HG02884 (cell line): ENCODE data around the gene TOP1.
A peak's percentile ranks its signal among the peaks of the same experiment; 100 is the strongest.

Experiments
- ATAC-seq: cut with Tn5 transposase; IDR thresholded peaks from one replicate; pipeline ENCODE4 v1.9.1; 2021; ENCODE audit warnings: mild to moderate bottlenecking, moderate library complexity; ENCODE audit not compliant: unreplicated experiment

TOP1 gene

GRCh38 chr20:41140226-41141133 lies 111.9 kb downstream of the TOP1 start:
- ATAC-seq, result no peak

GRCh38 chr20:41141153-41141815 lies 112.7 kb downstream of the TOP1 start:
- ATAC-seq, result no peak

DNA sequence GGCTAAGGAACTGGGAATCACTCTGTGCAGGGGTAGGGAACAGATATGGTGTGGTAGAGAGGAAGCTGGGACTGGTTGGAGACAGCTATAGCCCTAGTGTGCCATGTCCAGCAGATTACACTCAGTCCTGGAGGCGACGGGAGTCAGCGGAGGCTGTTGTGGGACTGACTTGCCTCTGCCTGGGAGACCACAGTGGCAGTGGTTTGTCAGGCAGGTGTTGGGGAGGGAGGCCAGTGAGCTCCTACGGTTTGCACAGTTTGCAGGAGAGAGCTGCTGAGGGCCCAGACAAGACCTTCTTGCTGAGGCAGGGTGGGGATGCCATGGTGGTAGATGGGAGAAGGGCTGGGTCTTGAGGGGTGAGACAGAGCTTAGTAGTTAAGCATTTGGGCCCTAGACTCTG lies 113.6 kb downstream of the TOP1 start:
- ATAC-seq, result no peak

- ATAC-seq, result no peak
Observed at GRCh38 chr20:41142919-41143318, 114.3 kb downstream of the TOP1 start.

GRCh38 chr20:41143354-41143753 lies 114.7 kb downstream of the TOP1 start:
- no peak for ATAC-seq

DNA sequence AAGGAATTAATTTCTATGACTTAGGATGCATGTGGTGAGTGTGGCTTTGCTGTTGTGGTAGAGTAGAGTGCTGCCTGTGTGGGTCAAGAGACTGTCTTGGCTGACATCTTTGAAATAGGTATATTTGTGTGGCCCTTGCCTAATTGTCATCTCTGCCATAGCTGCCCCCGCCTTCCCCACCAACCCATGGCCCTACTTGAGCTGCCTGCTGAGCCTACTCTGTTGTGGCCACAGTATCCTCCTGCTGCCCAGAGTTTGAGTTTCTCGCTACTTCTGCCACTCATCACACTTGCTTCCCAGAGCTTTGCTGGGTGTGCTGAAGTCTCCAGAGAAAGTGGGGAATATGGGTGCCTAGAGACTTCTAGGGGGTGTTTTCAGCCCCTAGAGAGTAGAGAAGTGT lies 116.7 kb downstream of the TOP1 start:
- ATAC-seq, result no peak

DNA sequence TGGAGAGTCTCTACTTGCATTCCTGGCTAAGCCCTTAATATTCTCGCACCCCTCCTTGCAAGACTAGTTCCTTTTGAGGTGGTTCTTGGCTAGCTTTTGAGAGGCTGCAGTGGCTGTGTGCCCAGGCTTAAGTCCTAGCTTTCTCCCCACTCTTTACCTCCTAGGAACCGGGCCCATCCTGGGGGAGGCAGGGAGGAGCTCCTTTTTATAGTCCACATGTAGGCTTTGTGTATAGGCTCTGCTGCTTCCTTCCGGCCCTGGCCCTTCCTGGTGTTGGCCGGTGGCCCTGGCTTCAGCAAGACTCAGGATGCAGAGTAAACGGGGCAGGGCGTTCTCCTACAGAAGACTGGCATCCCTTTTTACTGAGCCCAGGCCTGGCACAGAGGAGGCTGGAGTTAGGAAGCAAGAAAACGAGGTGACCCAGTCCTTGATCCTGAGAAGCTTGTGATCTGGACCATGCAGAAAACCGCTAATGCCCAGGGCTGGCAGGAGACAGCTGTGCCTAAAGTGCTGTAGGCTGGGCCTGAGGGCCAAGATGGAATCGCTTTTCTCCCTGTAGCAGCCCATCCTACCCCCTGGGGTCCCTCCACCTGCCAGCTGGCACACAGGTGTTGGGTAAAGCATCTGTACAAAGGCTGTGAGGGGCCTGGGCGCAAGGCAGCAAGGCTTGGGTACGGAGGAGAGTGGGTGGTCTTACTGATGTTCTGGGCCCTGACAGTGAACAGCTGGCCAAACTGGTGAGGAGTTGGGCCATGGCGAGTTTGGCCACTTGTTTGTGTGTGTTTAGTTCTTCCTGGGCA lies 117.4 kb downstream of the TOP1 start:
- no peak for ATAC-seq

DNA sequence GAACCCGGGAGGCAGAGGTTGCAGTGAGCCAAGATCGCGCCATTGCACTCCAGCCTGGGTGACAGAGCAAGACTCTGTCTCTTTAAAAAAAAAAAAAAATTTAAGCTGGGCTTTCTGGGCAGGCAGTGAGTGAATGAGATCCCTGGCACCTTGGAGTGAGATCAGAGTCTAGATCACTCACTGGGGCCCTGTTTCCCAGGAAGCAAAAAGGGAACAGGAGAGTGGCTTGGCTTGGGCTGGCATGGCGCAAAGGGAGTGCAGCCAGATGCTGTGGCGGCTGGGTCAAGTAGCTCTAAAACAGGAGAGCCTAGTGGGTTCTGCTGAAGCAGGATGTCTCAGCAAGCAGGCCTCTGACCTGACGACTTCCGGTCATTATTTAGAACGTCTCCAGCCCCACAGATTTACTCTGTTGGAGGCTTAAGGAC lies 119.2 kb downstream of the TOP1 start:
- no peak for ATAC-seq

GRCh38 chr20:41148942-41149341 lies 120.3 kb downstream of the TOP1 start:
- ATAC-seq, result no peak

- peak; percentile 58 for ATAC-seq
Observed at GRCh38 chr20:41150664-41151063, 122.0 kb downstream of the TOP1 start.

GRCh38 chr20:41151134-41151869 lies 122.7 kb downstream of the TOP1 start:
- no peak for ATAC-seq

DNA sequence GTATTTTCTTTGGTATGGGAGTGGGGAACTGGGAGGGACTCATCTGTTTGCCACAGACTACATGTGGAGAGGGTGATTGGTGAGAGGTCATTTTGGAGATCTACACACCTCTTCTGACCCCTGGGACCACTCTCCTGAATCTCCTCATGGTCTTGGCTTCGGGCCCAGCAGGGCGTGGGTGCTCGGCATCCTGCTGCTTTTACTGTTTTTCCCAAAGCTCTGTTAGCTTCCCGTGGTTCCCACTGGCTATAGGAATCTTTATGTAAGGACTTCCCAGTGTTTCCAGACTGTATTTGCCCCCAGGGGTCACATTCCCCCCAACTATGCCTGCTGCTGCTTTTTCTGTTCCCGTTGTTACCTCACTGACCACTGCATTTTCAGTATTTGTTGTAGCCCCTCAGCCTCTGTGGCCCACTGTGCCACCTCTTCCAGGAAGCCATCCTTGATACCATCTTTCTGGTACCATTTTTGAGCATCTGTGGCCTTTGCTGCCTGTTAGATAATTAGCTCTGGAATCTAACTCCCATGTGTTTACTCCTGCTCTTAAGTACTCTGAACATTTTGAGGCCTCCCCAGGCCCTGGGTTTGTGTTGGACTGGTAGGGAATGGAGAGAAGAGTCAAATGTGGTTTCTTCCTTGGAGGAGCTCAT lies 123.6 kb downstream of the TOP1 start:
- ATAC-seq, result no peak

DNA sequence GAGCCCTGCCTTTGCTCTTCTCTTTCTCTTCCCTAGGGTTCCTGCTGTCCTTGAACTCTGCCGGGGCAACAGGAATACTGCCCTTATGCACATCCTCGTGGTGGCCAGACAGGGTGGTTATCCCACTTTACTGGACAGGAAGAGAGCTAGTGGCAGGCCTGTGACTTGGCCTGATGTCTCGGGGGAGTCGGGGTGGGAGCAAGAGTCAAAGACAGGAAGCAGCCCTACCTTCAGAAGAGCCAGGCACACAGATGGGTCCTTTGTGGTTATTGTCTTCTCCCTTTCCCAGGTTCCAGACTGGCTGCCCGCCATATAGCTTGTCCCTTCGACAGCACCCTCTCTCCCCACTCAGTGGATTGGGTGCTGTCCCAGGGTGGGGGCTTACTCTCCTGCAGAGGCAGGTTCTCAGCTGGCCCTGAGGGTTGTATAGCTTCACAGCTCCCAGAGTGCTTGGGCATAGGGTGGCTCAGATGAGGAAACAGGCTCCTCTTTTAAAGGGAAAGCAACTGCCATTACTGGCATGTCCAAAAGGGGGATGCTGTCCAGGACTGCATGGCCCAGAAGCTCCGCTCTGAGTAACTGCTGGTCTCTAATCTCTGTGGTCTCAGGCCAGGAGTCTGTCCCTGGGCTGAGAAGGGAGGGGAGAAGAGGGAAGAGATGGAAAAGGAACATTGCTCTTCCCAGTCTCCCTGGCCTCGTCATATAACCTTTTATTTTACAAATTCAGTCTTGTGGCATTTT lies 126.0 kb downstream of the TOP1 start:
- ATAC-seq, result no peak

GRCh38 chr20:41155261-41155660 lies 126.6 kb downstream of the TOP1 start:
- no peak for ATAC-seq

DNA sequence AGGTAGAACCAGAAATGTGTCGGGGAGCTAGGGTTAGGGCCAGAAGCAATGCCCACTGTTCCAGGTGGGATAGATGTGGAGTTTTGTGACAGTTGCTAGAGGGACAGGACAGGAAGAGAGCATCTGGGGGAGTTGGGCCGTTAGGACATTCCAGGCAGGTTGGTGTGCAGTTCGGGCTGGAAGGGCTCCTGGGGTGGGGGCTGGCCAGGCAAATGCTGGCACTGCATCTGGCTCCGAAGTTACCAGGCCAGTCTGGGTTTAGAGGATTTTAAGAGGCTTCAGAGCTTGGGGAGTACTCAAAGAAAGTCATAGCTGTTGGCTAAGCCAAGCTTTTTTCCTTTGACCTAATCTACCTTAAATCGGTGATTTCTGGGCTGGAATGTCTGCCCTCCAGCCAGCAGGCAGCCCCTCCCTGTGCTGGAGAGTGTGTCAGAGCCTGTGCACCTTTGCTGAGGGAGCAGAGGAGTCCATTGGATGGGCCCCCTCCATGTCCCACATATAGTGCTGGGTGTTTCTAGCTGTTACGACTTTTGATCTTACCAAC lies 129.5 kb downstream of the TOP1 start:
- ATAC-seq, result no peak

GRCh38 chr20:41159547-41159946 lies 130.9 kb downstream of the TOP1 start:
- ATAC-seq, result no peak

DNA sequence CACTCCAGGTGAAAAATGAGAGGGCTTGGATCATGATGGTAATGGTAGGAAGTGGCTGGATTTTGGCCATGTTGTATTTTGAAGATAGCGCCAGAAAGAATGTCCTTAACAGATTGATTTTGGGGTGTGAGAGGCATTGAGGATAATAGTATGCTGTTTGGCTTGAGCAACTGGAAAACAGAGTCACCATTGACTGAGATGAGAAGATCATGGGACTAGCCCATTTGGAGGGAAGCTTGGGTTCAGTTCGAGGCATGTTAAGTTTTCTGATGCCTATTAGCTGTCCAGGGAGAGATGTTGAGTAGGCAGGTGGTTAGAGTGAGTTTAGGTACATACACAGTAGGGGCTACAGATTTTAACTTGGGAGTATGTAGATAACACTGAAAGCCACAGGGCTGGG lies 132.1 kb downstream of the TOP1 start:
- ATAC-seq, result no peak

GRCh38 chr20:41161886-41162285 lies 133.3 kb downstream of the TOP1 start:
- ATAC-seq, result no peak

DNA sequence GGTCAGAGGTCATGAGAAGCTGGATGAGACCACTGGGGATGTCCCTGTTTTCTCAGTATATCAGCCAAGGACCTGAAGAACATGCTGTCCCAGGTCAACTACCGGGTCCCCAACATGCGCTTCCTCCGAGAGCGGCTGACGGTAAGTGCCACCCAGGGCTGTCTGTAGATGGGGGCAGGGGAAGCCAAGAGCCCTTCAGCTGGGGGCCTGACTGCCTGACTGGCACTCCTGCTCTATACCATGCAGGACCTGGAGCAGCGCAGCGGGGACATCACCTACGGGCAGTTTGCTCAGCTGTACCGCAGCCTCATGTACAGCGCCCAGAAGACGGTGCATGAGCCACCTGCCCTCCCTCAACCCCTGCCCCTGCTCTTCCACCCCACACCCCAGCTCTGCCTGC lies 133.8 kb downstream of the TOP1 start:
- no peak for ATAC-seq
